ENCODE measurements around the gene TAS2R16. TPM values are rescaled to one million over a fixed set of nuclear protein-coding genes. Genes with fewer than 3 reads are reported as not detected.

The TAS2R16 gene
- total RNA-seq, 1 donor from 2014 or later = not detected

GRCh38 chr7:122989041-122989440 lies 6.5 kb downstream of the TAS2R16 start:
- Histone ChIP-seq H3K4me1 (no peaks in the 10 kb centered on the region), H3K27ac (no peak overlapping the region), H3K4me3 (no peak overlapping the region), H3K27me3 (ENCODE audit: low read depth) (no peaks in the 10 kb centered on the region), H3K36me3 (no peaks in the 10 kb centered on the region), H3K9me3 (no peaks in the 10 kb centered on the region)
- ATAC-seq (no peak), DNase-seq (no peak)
- intact Hi-C loops (cut with DNase I) = no loop called here
- TF ChIP-seq, protein P1, sequence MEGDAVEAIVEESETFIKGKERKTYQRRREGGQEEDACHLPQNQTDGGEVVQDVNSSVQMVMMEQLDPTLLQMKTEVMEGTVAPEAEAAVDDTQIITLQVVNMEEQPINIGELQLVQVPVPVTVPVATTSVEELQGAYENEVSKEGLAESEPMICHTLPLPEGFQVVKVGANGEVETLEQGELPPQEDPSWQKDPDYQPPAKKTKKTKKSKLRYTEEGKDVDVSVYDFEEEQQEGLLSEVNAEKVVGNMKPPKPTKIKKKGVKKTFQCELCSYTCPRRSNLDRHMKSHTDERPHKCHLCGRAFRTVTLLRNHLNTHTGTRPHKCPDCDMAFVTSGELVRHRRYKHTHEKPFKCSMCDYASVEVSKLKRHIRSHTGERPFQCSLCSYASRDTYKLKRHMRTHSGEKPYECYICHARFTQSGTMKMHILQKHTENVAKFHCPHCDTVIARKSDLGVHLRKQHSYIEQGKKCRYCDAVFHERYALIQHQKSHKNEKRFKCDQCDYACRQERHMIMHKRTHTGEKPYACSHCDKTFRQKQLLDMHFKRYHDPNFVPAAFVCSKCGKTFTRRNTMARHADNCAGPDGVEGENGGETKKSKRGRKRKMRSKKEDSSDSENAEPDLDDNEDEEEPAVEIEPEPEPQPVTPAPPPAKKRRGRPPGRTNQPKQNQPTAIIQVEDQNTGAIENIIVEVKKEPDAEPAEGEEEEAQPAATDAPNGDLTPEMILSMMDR (IDR thresholded peaks at IDR 0.05) = no peak

- H3K4me1 ChIP-seq = no peaks in the 10 kb centered on the region
- no peak overlapping the region for H3K4me3 ChIP-seq
- H3K36me3 ChIP-seq = no peaks in the 10 kb centered on the region
- H3K27ac ChIP-seq = no peak overlapping the region
- H3K27me3 ChIP-seq (ENCODE audit: low read depth) = no peaks in the 10 kb centered on the region
- TF ChIP-seq, protein P1 (IDR thresholded peaks at IDR 0.05) = no peak
- no peak for DNase-seq
- intact Hi-C loops (cut with DNase I) = no loop called here
- ATAC-seq = no peak
- H3K9me3 ChIP-seq = no peaks in the 10 kb centered on the region
Measured at GRCh38 chr7:122988333-122988732, 7.2 kb downstream of the TAS2R16 start.

GRCh38 chr7:122987463-122987862 lies 8.0 kb downstream of the TAS2R16 start:
- intact Hi-C loops (cut with DNase I) = no loop called here
- H3K27ac ChIP-seq = no peak overlapping the region
- no peaks in the 10 kb centered on the region for H3K9me3 ChIP-seq
- H3K4me3 ChIP-seq = no peak overlapping the region
- DNase-seq (no peak), ATAC-seq (no peak)
- TF ChIP-seq, protein P1 (IDR thresholded peaks at IDR 0.05) = no peak
- H3K4me1 ChIP-seq = no peaks in the 10 kb centered on the region
- no peaks in the 10 kb centered on the region for H3K36me3 ChIP-seq
- no peaks in the 10 kb centered on the region for H3K27me3 ChIP-seq (ENCODE audit: low read depth)

DNA sequence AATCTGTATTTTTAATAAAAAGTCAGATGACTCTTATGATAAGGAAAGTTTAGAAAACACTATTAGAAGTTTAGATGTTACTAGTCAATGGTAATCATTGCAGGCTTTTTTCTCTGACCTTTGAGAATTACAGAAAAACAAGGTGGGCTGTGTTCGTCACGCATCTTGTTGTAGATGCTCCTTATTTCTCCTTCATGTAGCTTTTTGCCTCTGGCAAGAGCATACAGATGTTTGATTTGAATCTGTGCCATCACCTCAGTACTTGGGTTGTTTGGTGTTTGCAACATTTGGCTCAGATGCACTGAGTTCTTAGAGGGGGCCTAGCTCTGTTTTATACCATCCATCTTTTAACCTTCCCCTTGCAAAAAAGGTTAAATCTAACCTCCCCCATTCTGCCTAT lies 11.5 kb downstream of the TAS2R16 start:
- intact Hi-C loops (cut with DNase I) = no loop called here
- DNase-seq (no peak), ATAC-seq (no peak)
- Histone ChIP-seq H3K9me3 (no peaks in the 10 kb centered on the region), H3K4me3 (no peak overlapping the region), H3K27me3 (ENCODE audit: low read depth) (no peaks in the 10 kb centered on the region), H3K36me3 (no peaks in the 10 kb centered on the region), H3K27ac (no peak overlapping the region), H3K4me1 (no peaks in the 10 kb centered on the region)
- TF ChIP-seq, protein P1 (IDR thresholded peaks at IDR 0.05) = no peak

DNA sequence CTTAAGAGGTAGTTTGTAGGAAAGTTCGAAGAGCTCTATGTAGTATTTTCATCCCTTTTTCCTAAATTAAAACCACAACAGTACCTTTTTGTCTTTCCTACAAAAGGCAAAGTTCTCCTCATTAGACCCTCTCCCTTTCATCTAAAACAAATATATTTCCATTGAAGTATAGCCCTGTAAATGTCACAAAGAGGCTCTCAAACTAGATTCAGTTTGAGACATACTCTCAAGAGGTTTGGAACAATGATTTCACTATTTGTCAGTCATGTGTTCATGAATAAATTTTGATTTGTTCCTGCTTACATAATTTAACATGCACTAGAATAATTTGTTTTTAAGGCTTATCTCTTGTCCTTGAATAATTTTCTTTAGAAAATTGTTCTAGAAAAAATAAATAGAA lies 12.2 kb downstream of the TAS2R16 start:
- no peak for DNase-seq
- intact Hi-C loops (cut with DNase I) = no loop called here

More for the DNA sequence above, 12.2 kb downstream of the TAS2R16 start:
- ATAC-seq = no peak
- Histone ChIP-seq H3K27ac (no peak overlapping the region), H3K4me1 (no peaks in the 10 kb centered on the region), H3K36me3 (no peaks in the 10 kb centered on the region), H3K4me3 (no peak overlapping the region), H3K9me3 (no peaks in the 10 kb centered on the region), H3K27me3 (ENCODE audit: low read depth) (no peaks in the 10 kb centered on the region)
- TF ChIP-seq, protein P1 (IDR thresholded peaks at IDR 0.05) = no peak

Data from lower lobe of right lung (tissue), 2 donors.